ENCODE results near the gene UBE2D2. TPM values are rescaled to one million over a fixed set of nuclear protein-coding genes. Genes with fewer than 3 reads are reported as not detected.

Gene UBE2D2
- total RNA-seq, 1 donor from 2014 or later, result 124 TPM

DNA sequence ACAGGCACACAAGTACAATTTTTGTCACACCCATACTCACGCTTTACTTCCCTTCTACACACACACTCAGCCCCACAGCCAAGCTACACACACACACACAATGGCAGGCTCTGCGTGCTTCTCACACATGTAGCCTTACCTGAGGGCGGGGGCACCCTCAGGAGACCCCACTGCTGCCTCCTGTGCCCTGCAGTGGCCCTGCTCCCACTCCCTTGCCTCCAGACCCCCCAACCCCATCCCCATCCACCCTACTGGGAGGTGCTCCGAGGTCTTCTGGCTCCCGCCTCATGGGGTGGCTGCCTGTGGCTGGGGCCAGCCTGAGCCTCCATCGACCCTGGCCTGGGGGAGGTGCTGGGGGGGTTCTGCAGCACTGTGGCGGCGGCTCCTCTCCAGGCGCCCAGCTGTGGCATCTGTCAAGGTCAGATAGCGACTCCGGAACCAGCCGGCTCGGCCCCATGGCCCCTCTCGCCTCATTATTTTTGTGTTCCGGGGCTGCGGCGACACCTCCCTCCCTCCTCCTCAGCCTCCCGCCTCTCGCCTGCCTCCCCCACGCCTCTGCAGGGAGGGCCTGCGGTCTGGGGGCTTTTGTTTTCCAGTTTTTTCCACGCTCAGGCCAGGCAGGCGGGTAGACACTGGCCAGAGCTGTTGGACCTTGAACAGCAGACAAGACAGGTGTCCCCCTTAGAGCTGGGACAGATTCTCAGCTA, 108.7 kb downstream of the UBE2D2 start:
- DNase-seq (ENCODE audit: low spot score in 2 of 2), result no peak
- FAIRE-seq, result no peak

DNA sequence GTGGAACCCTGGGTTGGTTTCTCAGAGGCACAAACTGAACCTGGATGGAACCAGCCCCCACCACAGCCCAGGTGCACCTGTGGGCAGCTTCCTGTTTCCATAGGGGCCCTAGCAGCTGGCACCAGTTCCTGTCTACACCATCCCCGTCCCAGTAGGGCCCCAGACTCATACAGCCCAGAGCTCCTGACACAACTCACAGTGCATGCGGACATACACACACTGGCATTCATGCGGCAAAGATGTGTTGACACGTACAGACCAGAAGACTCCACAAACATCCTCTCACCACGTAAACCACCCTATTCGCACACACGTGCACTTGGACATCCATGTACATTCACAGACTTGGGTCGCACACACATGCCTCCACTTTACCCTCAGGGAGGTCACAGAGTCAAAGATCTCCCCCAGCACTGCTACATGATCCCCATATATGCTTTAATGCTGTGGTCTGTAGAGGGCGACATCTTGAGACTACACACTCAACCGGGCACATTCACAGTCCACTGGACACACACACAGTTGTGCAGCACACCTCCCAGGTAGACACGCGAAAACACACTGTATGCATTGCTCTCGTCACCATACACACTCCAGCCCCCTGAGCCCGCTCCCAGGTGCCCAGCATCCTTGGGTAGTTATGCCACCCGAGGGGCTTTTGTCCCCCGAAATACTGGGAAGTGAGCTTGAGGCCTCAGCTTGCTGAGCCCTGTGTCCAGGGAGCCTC, 109.4 kb downstream of the UBE2D2 start:
- DNase-seq (ENCODE audit: low spot score in 2 of 2) (no peak), FAIRE-seq (no peak)

DNA sequence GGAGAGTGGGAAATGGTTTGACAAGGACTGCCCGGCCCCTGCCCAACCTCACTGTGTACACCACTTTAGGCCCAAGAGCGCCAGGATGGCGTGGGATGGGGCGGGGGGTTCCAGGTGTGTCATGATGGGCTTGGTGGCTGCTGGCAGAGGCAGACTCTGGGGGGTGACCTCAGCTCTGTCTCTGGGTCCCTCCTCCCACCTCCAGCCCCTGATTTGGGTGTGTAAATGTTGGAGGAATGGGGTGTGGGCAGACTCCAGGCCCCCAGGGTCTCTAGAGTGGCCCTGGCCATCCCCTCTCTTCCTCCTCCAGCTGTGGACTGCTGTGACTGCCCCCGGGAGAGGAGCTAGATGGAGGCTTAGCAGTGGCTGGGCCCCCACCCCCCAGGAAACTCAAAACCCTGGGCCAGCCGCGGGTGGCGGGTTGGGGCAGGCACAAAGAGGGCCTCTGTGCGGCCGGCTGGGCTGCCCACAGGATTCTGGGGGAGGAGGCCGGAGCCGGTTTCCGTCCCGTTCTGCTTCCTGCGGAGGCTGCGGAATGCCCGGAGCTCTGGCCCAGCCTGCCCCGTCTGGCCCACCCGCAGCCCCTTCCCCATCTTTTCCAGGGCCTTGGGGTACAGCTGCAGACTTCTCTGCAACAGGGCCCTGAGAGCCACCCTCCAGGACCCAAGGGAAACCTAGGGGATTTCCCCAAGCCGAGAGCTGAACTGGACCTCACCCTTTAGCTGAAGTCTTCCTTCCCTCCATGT, 110.1 kb downstream of the UBE2D2 start:
- DNase-seq (ENCODE audit: low spot score in 2 of 2) (peak in 1 of 2 donors; percentile 84), FAIRE-seq (no peak)

DNA sequence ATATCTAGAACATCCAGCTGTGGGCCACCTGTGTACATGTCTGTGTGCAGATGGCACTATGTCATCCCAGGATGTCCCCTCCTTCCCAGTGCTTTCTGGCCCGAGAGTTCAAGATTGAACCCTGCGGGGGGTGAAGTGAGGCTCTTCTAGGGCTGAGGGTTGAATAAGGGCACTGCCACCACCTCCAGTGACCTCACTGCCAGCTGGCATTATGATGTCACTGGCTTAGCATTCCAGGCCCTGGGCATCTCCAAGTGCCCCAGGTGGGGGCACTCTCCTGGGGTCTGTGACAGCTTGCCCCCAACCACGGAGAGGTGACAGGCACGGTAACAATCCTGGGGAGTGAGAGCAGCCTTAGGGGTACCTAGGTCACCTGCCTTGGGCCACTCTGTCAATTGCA, 114.1 kb downstream of the UBE2D2 start:
- FAIRE-seq, result no peak

DNA sequence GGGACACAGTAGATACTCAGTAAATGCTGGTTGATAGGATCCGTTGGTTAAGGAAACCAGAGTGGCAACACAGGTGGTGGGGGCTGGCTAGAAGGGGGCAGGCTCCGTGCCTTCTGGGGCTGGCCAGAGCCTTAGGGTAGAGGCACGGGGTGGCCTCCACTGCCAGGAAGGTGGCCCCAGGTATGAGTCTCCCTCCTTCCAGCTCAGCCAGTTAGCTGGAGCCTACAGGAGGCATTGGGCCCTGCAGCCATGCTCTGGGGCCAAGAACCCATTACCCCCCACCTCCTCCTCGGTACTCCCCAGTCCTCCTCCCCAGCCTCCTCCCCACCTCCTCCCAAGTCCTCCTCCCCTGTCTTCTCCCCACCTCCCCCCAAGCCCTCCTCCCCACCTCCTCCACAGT, 114.7 kb downstream of the UBE2D2 start:
- DNase-seq (ENCODE audit: low spot score in 2 of 2), result no peak
- FAIRE-seq, result no peak

More for the DNA sequence above, 114.1 kb downstream of the UBE2D2 start:
- DNase-seq (ENCODE audit: low spot score in 2 of 2), result no peak

DNA sequence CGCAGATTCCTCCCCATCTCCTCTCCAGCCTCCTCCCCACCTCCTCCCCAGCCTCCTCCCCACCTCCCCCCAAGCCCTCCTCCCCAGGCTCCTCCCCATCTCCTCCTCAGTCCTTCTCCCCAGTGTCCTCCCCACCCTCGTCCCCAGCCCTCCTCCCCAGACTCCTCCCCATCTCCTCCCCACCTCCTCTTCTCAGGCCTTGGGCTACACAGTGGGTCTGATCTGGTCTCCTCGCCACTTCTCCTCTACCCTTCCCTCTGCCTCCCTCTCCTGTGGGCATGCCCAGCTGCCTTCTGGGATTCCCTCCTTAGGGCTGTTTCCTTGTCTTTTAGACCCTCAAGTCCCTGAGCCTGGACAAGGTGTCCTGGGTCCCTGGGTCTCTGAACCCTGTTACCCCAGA, 115.3 kb downstream of the UBE2D2 start:
- DNase-seq (ENCODE audit: low spot score in 2 of 2) (no peak), FAIRE-seq (no peak)

DNA sequence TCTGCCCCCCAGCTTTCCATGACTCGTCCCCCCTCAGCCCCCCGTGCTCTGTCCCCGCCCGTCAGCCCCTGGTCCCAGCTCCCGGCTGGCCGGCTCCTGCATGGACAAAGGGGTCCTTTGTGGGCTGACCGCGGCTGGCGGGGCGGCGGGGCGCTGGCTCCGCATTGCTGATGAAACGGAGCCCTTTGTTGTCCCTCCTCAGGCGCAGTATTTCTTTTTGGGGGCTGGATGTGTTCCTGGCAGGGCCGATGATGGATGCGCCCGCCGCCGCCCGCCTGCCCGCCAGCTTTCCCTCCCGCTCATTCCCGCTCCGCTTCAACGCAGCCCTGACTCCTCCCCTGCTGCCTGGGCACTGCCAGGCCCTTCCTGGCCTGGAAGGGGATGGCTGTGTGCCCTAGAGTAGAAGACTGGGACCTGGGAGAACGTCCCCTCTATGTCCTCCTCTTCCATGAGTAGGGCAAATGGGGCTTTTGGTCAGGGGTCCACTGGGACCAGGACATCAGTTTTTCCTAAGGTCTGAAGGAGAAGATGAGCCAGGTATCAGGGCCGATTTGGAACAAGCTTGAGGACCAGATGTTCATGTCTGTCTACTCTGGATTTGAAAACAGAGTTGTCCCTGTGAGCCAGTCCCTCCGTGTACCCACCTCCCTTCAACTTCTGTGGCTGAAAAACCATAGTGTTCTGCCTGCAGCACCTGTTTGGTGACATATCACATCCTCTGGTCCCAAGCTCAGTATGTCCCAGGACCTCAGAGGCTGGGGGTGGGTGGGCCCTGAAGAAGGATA, 116.0 kb downstream of the UBE2D2 start:
- DNase-seq (ENCODE audit: low spot score in 2 of 2) (peak; percentile 72 to 80), FAIRE-seq (no peak)

Small RNA genes lying within 50 kb of the gene (small RNA-seq; reads per million reads assigned to genes)
- gene RF00019, result not detected

Other genes with a start within 250 kb of the UBE2D2 start
- 113 TPM for gene PAIP2, start 219.5 kb upstream of the UBE2D2 start, total RNA-seq
- not detected for gene SLC23A1, start 178.0 kb upstream of the UBE2D2 start, total RNA-seq
- gene MZB1, start 171.4 kb upstream of the UBE2D2 start, total RNA-seq, result not detected
- under 0.01 TPM for gene PROB1, start 166.2 kb upstream of the UBE2D2 start, total RNA-seq
- gene SPATA24, start 157.2 kb upstream of the UBE2D2 start, total RNA-seq, result 1.6 TPM
- 53.0 TPM for gene DNAJC18, start 121.8 kb upstream of the UBE2D2 start, total RNA-seq
- 4.9 TPM for gene ECSCR, start 98.6 kb upstream of the UBE2D2 start, total RNA-seq
- not detected for gene SMIM33, start 90.3 kb upstream of the UBE2D2 start, total RNA-seq
- 3.3 TPM for gene STING1, start 78.6 kb upstream of the UBE2D2 start, total RNA-seq
- gene CXXC5, start 87.0 kb downstream of the UBE2D2 start, total RNA-seq, result 38.7 TPM
- gene PSD2, start 234.5 kb downstream of the UBE2D2 start, total RNA-seq, result 15.9 TPM

Measured in frontal cortex (tissue), 4 donors.